ENCODE results near the gene MSX1. TPM values are rescaled to one million over a fixed set of nuclear protein-coding genes. Genes with fewer than 3 reads are reported as not detected.
A peak's percentile ranks its signal among the peaks of the same experiment; 100 is the strongest.

The MSX1 gene
- total RNA-seq, 1 experiment from 2014 or later, result 10.2 TPM

DNA sequence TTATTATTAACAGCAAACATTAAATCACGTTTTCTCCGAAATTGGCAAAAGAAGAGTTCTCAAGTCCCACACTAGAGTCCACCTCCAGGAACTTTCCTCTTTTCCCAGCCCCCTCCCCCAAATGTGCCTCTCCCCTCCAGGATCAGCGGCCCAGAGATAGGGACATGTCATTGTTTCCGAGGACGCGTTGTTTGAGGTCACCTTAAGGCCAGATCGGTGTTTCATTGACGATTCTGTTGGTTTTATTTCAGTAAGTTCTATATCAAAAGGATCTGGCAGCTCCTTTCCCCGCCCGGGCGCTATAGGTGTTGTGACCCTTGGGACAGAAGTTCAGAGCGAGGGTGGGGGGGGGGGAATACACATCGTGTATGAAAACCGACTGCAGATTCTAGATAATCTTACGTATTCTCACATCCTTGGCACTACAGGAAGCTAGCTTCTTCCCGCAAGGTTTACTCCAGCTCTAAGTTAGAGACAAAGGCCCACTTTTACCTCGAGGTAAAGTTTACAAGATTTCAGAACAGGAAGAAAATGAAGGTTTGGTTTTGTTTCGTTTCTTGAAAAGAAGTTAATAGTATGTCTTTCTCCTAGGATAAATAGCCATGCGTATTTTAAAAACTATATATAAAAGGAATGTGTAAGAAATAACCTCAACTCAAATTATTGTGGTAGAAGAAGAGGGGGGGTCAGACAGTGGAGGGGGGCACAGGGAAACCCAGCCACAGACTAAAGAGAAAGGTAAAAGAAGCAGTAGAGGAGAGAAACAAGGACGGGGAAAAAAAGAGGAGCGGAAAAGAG, 739 bp upstream of the MSX1 start:
- Histone ChIP-seq H3K36me3 (peaks cover 8% of the 10 kb centered on the region), H3K27me3 (peaks cover 6% of the 10 kb centered on the region), H3K4me1 (no peaks in the 10 kb centered on the region), H3K9me3 (replicated peaks) (no peaks in the 10 kb centered on the region), H3K27ac (peak overlapping the region; percentile 44), H3K4me3 (peak overlapping the region; percentile 87)
- DNase-seq, result no peak

DNA sequence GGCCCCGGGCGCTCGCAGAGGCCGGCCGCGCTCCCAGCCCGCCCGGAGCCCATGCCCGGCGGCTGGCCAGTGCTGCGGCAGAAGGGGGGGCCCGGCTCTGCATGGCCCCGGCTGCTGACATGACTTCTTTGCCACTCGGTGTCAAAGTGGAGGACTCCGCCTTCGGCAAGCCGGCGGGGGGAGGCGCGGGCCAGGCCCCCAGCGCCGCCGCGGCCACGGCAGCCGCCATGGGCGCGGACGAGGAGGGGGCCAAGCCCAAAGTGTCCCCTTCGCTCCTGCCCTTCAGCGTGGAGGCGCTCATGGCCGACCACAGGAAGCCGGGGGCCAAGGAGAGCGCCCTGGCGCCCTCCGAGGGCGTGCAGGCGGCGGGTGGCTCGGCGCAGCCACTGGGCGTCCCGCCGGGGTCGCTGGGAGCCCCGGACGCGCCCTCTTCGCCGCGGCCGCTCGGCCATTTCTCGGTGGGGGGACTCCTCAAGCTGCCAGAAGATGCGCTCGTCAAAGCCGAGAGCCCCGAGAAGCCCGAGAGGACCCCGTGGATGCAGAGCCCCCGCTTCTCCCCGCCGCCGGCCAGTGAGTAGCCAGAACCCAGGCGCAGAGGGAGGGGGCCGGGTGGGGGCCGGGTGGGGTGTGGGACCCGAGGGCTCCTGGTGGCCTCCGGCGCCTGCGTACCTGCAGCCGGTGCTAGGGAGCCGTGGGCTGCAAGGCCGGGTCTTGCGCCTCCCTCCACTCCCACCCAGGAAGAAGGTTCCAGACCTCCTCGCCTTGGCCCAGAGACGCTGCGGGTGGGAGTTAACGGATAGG, 534 bp downstream of the MSX1 start:
- Histone ChIP-seq H3K36me3 (peaks cover 14% of the 10 kb centered on the region), H3K4me3 (peak overlapping the region; percentile 87), H3K27ac (peak overlapping the region; percentile 12; the same call in 1 of the 2 replicates), H3K27me3 (peaks cover 3% of the 10 kb centered on the region; the same call in 1 of the 2 replicates), H3K4me1 (no peaks in the 10 kb centered on the region), H3K9me3 (replicated peaks) (no peaks in the 10 kb centered on the region)
- peak; percentile 22 to 55 for DNase-seq

DNA sequence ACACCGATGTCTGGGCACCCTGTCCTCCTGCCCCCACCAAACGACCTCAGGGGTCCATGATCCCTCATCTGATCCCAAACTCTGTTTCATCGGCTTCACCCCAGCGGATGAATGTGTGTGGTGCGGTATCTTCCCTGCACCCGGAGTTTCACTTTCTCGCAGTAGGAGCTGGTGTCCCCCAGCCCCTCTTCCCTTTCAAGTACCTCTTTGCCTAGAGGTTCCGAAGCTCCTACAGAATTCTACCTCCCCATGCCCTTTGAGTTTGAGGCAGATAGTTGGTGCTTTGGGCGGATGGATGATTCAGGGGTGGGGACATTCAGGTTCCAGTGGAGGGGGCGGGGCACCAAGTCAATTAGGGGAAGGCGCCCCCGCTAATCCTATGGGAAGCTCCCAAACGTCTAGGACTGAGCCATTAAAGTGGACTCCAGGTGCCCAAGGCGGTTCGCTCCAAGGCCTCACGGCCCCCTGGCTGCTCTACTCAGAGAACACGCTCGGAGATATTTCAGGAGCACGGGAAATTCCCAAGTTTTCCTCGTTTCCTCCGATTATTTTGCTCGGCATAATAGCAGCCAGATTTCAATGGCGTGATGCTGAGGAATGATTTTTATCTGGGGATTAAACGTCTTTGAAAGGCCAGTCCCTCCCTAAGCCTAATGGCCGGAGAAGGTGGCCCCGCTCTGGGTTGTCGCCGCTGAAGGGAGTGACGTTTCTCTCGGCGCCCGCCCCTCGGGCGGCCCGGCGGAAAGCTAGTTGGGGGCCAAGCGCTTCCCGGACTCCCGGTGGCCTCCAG, 1.3 kb downstream of the MSX1 start:
- H3K4me1 ChIP-seq, result no peaks in the 10 kb centered on the region

DNA sequence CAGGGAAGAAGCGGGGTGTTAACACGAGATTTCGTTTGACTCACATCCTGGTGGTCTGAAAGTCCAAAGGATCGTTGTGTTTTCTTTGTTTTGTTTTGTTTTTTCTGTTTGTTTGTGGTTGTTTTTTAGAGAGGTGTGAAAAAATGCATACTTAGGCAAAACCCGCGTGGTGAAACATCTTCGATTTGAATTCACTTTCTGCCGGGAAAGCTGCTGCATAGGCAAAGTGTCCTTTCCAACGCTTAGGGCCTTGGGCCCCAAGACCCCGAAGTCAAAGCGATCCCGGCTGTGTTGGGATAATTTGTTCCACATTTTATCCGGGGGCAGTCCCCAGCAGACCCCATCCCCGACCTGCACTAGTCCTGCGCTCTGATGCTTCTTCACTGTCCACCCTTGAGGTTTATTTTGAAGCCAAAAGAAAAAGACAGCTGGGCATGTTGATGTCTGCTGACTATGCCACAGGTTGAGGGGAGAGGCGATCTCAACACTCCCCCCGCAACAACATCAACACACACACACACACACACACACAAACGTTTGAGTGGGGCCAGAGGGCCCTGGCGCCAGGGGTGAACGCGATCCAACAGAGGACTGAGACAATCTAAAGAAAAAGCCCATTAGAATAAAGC, 2.0 kb downstream of the MSX1 start:
- Histone ChIP-seq H3K36me3 (peaks cover 14% of the 10 kb centered on the region), H3K27ac (no peak overlapping the region), H3K4me3 (no peak overlapping the region; the same call in 1 of the 2 replicates), H3K27me3 (no peaks in the 10 kb centered on the region), H3K9me3 (replicated peaks) (no peaks in the 10 kb centered on the region), H3K4me1 (no peaks in the 10 kb centered on the region)
- no peak for DNase-seq

More for the DNA sequence above, 1.3 kb downstream of the MSX1 start:
- DNase-seq, result peak in 1 of 2 experiments; percentile 38
- peak overlapping the region; percentile 87 for H3K4me3 ChIP-seq
- peaks cover 14% of the 10 kb centered on the region for H3K36me3 ChIP-seq
- H3K27me3 ChIP-seq, result no peaks in the 10 kb centered on the region
- H3K9me3 ChIP-seq (replicated peaks), result no peaks in the 10 kb centered on the region
- no peak overlapping the region for H3K27ac ChIP-seq

DNA sequence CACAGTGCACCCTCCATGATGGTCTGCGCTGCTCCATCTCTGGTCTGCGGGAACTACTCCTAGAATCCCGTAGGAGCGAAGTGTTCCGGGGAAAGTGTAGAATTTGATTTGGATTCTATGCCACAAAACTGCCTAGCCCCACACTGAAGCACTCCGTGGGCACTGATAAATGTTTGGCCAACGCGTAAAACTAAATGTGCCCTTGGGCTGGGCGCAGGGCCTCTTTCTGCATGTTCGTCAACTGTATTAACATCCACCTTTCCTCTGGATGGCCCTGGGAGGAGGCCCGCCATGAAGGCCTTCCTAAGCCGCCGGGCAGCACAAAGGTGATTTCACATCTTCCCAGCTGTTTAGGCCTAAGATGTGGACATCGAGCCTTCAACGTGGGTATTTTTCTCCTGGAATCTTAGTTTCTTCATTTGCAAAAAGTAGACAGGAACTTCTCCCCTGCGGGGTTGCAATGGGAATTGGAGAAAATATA, 2.6 kb downstream of the MSX1 start:
- Histone ChIP-seq H3K4me1 (no peaks in the 10 kb centered on the region), H3K36me3 (peaks cover 14% of the 10 kb centered on the region), H3K9me3 (replicated peaks) (no peaks in the 10 kb centered on the region), H3K4me3 (no peak overlapping the region), H3K27ac (no peak overlapping the region), H3K27me3 (no peaks in the 10 kb centered on the region)
- DNase-seq, result no peak

DNA sequence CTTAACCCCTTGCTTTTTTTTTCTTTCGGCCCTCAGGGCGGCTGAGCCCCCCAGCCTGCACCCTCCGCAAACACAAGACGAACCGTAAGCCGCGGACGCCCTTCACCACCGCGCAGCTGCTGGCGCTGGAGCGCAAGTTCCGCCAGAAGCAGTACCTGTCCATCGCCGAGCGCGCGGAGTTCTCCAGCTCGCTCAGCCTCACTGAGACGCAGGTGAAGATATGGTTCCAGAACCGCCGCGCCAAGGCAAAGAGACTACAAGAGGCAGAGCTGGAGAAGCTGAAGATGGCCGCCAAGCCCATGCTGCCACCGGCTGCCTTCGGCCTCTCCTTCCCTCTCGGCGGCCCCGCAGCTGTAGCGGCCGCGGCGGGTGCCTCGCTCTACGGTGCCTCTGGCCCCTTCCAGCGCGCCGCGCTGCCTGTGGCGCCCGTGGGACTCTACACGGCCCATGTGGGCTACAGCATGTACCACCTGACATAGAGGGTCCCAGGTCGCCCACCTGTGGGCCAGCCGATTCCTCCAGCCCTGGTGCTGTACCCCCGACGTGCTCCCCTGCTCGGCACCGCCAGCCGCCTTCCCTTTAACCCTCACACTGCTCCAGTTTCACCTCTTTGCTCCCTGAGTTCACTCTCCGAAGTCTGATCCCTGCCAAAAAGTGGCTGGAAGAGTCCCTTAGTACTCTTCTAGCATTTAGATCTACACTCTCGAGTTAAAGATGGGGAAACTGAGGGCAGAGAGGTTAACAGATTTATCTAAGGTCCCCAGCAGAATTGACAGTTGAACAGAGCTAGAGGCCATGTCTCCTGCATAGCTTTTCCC, 3.4 kb downstream of the MSX1 start:
- Histone ChIP-seq H3K9me3 (replicated peaks) (no peaks in the 10 kb centered on the region), H3K36me3 (peaks cover 14% of the 10 kb centered on the region), H3K27me3 (no peaks in the 10 kb centered on the region), H3K4me1 (no peaks in the 10 kb centered on the region), H3K4me3 (no peak overlapping the region), H3K27ac (no peak overlapping the region)
- no peak for DNase-seq

DNA sequence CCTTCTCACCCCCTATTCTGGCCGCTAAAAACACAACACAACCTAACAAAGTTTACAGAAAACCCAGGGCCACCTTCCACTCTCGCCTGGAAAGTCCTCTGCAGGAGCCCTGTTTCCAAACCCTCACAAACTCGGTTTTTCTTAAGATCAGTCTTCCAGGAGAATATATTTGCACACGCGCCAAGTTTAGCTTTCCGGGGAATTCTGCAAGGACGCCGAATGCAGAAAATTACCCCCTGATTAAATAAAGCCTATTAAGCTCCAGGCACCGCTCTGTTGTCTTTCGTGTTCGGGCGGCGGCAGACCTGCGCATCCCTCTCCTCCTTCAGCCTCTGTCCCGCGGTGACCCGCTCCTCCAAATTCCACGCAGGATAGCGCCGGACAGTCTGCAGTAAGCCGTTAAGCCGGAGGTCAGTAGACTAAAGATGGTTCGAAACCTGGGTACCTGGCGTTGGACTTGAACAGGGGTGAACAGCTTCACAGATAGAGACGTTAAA, 5.0 kb downstream of the MSX1 start:
- no peak overlapping the region for H3K4me3 ChIP-seq
- no peaks in the 10 kb centered on the region for H3K27me3 ChIP-seq
- H3K36me3 ChIP-seq, result peaks cover 14% of the 10 kb centered on the region
- no peaks in the 10 kb centered on the region for H3K4me1 ChIP-seq
- H3K9me3 ChIP-seq (replicated peaks), result no peaks in the 10 kb centered on the region
- no peak overlapping the region for H3K27ac ChIP-seq
- no peak for DNase-seq

DNA sequence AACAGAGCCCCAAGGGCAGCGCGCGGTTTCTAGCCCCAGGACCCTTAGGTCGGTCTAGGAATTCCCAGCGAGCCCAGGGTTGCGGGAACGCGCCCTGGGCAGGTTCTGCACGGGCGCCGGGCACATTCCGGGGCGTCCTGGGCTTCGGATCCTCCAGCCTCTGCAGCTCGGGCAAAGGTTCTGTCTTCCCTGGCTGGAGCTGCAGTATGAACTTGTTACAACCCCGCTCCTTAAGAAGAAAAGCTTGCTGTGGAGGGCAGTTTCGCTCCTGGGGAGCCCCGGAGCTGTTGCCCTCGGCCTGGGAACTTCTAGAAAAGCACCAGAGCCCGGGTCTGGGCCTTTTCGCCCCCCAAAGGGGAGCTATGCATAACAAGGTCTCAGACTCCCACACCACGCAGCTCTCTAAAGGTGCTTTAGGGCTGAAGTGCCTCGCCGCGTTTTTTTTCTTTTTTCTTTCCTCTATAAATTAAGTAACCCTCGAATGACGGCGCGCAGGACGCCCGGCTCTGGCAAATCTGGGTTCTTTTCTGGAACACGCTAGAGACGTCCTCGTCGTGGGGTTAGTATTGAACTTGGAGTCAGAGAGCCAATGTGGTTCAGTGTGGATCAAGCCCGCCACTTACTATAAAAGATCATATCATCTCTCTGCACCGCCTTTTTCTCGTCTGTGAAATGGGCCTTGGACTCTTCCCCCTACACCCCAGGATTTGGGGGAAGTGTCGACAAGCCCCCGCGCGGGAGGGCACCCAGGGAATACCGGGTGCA, 5.7 kb downstream of the MSX1 start:
- peaks cover 14% of the 10 kb centered on the region for H3K36me3 ChIP-seq
- H3K9me3 ChIP-seq (replicated peaks), result no peaks in the 10 kb centered on the region
- no peak overlapping the region for H3K4me3 ChIP-seq
- H3K4me1 ChIP-seq, result no peaks in the 10 kb centered on the region
- H3K27me3 ChIP-seq, result no peaks in the 10 kb centered on the region
- H3K27ac ChIP-seq, result no peak overlapping the region
- no peak for DNase-seq

DNA sequence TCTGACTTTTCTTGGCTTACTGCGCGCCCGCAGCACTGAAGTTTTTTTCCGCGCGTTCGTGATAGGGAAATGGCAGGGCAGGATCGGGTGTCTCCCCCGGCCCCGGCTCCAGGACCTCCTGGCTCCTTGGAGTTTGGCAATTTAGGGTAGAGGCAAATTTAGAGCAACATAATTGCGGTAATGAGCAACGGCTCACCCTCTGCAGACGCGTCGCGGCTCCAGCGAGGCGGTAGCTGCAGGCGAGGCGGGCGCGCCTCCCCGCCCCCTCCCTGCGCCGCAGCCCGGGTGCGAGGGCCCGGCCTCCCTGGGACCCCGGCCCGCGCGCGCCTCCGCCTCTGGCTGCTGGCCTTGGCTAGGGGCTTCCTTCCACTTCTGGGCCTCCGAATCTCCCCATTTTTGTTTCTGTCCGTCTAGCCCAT, 6.2 kb downstream of the MSX1 start:
- H3K4me3 ChIP-seq, result no peak overlapping the region
- no peak overlapping the region for H3K27ac ChIP-seq
- H3K27me3 ChIP-seq, result no peaks in the 10 kb centered on the region
- no peak for DNase-seq
- peaks cover 14% of the 10 kb centered on the region for H3K36me3 ChIP-seq
- no peaks in the 10 kb centered on the region for H3K4me1 ChIP-seq
- H3K9me3 ChIP-seq (replicated peaks), result no peaks in the 10 kb centered on the region

DNA sequence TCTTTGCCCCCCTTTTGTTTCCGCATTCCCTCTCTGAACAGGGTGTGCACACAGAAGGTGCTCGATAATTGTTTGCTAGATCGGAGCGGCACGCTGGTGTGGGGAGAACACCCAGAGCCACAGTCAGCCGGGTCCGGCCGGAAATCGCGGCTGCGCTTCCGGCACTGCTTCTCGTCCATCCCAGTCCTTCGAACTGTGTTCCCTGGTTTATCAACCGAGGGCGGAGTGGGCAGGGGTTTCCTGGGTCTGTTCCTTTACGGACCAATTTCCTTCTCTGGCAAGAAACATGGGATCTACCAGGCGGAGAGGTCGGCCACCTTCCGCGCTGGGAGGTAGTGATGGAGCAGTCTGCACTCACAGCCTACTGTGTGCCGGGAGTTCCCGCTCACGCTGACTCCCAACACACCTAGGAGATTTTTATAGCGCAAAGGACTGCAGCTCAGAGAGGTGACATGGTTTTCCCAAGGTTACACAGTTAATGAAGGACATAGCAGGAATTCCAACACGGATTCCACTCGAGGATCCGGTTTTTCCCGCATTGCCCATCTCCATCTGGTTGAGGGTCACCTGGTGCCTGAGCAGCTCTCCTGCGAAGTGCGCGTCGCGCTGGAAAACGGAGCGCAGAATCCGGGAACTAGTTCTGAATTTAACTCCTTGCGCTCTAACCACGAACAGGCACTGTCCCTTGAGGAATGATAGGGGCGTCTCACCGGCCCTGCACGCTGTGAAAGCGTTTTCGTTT, 6.8 kb downstream of the MSX1 start:
- Histone ChIP-seq H3K36me3 (peaks cover 14% of the 10 kb centered on the region), H3K27ac (no peak overlapping the region), H3K4me3 (no peak overlapping the region), H3K27me3 (no peaks in the 10 kb centered on the region), H3K4me1 (no peaks in the 10 kb centered on the region), H3K9me3 (replicated peaks) (no peaks in the 10 kb centered on the region)
- DNase-seq, result no peak

DNA sequence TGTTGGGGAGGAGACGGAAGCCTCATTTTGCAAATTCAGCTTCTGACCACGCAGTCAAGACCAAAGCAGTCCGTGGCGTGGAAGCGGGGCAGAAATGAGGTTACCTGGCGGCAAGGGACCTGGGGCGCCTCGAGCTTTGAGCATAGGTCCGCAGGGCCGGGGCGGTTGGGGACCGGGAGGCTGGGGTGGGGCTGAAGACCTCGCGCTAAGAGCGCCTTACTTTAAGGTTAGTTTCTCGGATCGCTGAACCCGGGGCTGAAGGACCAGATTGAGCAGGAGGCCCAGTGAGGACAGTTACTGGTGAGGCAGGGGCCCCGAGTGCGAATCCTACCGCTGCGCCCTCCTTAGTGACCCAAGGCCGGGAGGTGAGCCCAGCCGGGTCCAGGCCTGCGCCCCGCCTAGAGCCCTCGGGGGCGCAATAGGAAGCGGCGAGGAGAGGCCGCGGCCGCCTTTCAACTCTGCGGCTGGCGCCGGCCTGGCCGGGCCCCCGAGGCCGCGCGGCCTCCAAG, 7.5 kb downstream of the MSX1 start:
- Histone ChIP-seq H3K9me3 (replicated peaks) (no peaks in the 10 kb centered on the region), H3K36me3 (peaks cover 14% of the 10 kb centered on the region), H3K27me3 (no peaks in the 10 kb centered on the region), H3K27ac (no peak overlapping the region), H3K4me1 (no peaks in the 10 kb centered on the region), H3K4me3 (no peak overlapping the region)
- DNase-seq, result no peak

DNA sequence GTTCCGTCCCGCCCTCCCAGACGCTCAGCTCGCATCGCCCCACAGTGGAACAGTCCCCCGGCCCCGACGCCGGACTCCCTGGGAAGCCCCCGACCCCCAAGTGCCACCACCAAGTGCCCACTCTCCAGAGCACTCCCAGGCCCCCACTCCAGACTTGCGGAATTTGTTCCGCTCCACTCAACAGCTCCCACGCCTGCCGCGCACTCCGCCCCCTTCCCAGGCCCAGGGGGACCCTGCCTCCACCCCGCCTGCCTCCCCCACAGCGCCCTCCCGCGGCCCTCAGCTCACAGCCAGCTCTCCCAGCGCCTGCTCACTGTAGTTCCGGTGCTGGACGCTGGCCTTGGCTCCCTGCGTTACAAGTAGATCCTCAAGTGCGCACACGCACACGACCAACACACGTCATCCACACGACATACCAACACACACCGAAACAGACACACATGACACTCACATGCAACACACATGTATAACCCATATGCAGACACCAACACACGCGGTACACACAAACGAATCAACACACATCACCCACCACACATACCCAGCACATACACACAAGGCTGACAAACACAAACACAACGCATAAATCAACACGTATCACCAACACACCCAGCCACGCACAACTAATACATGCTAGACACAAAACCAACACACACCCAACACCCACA, 8.0 kb downstream of the MSX1 start:
- Histone ChIP-seq H3K4me1 (no peaks in the 10 kb centered on the region), H3K4me3 (no peak overlapping the region), H3K27ac (no peak overlapping the region), H3K36me3 (peaks cover 9% of the 10 kb centered on the region), H3K9me3 (replicated peaks) (no peaks in the 10 kb centered on the region), H3K27me3 (0 out of 2 replicates have a peak, but pooled peaks cover under 1% of the 10 kb centered on the region)
- DNase-seq, result no peak
